HEK293 (cell line): ENCODE data around the gene AIRE.

Source experiments
- CTCF ChIA-PET: fragments of 350-600 bp; formaldehyde crosslinking; extraction: SDS; loops from one replicate; lab custom pipeline; 2021; ENCODE audit warnings: antibody characterized with exemption; lab: Yijun Ruan, JAX
- POLR2A ChIA-PET: fragments of 300-600 bp; formaldehyde crosslinking; extraction: SDS; loops from one replicate; lab custom pipeline; 2020; ENCODE audit warnings: antibody characterized with exemption, inconsistent platforms; lab: Yijun Ruan, JAX
- H3K27ac ChIP-seq: fragments of 200-500 bp; sonication (Bioruptor generic); 2 replicates; pipeline ENCODE4 v1.5.1; 2014; ENCODE audit warnings: low read depth, low read length, control low read depth, inconsistent platforms; ENCODE audit errors: extremely low read depth
- H3K36me3 ChIP-seq, 2 experiments: fragments of 200-500 bp in 1 of 2; sonication (Bioruptor generic) in 1 of 2; 1 replicate in 1 of 2; 2 replicates in 1 of 2; pipeline ENCODE4 v1.5.1; 2014 to 2017; ENCODE audit warnings: inconsistent platforms in 2 of 2, low read length in 2 of 2; ENCODE audit not compliant: control insufficient read depth in 2 of 2, insufficient read depth in 1 of 2
- H3K4me1 ChIP-seq: fragments of 200-500 bp; sonication (Bioruptor generic); 2 replicates; pipeline ENCODE4 v1.5.1; 2014; ENCODE audit warnings: mild to moderate bottlenecking, low read length, inconsistent platforms; ENCODE audit not compliant: control insufficient read depth, insufficient read depth
- H3K4me3 ChIP-seq: 2 replicates; pipeline ENCODE4 v1.5.1; 2011; ENCODE audit warnings: low read depth, mild to moderate bottlenecking, control low read depth, low read length, moderate library complexity
- H3K9me3 ChIP-seq: fragments of 200-500 bp; sonication (Bioruptor generic); 2 replicates; pipeline ENCODE4 v1.5.1; 2014; ENCODE audit warnings: low read depth, low read length, inconsistent platforms; ENCODE audit not compliant: control insufficient read depth, insufficient read depth
- CTCF ChIP-seq: fragments of 450-650 bp; formaldehyde crosslinking; IDR thresholded peaks from 2 replicates; pipeline ENCODE4 v1.5.1; 2016; ENCODE audit warnings: missing biosample characterization, missing genetic modification characterization
- EGR2 ChIP-seq: fragments of 450-650 bp; formaldehyde crosslinking; IDR thresholded peaks from 2 replicates; pipeline ENCODE4 v1.5.1; 2016; ENCODE audit warnings: low read depth, missing biosample characterization, missing genetic modification characterization
- GLIS2 ChIP-seq: fragments of 450-650 bp; formaldehyde crosslinking; IDR thresholded peaks from 2 replicates; pipeline ENCODE4 v1.5.1; 2016; ENCODE audit warnings: missing biosample characterization, missing genetic modification characterization
- KLF1 ChIP-seq: fragments of 450-650 bp; formaldehyde crosslinking; IDR thresholded peaks from 2 replicates; pipeline ENCODE4 v1.5.1; 2016; ENCODE audit warnings: missing biosample characterization, missing genetic modification characterization
- KLF17 ChIP-seq: fragments of 450-650 bp; formaldehyde crosslinking; IDR thresholded peaks from 2 replicates; pipeline ENCODE4 v1.5.1; 2016; ENCODE audit warnings: missing biosample characterization, missing genetic modification characterization
- ZBTB48 ChIP-seq: fragments of 450-650 bp; formaldehyde crosslinking; IDR thresholded peaks from 2 replicates; pipeline ENCODE4 v1.5.1; 2016; ENCODE audit warnings: missing biosample characterization, missing genetic modification characterization
- ZFHX2 ChIP-seq: fragments of 450-650 bp; formaldehyde crosslinking; conservative IDR thresholded peaks from 2 replicates; pipeline ENCODE4 v1.5.1; 2016; ENCODE audit warnings: missing biosample characterization, missing genetic modification characterization
- ZIC2 ChIP-seq: fragments of 450-650 bp; formaldehyde crosslinking; IDR thresholded peaks from 2 replicates; pipeline ENCODE4 v1.5.1; 2016; ENCODE audit warnings: missing biosample characterization, missing genetic modification characterization
- ZNF112 ChIP-seq: fragments of 450-650 bp; formaldehyde crosslinking; IDR thresholded peaks from 2 replicates; pipeline ENCODE4 v1.5.0; 2017; ENCODE audit warnings: missing biosample characterization, missing genetic modification characterization
- ZNF19 ChIP-seq: fragments of 450-650 bp; formaldehyde crosslinking; IDR thresholded peaks from 2 replicates; pipeline ENCODE4; 2016; ENCODE audit warnings: missing biosample characterization, missing genetic modification characterization, low read depth
- ZNF211 ChIP-seq: fragments of 450-650 bp; formaldehyde crosslinking; IDR thresholded peaks from 2 replicates; pipeline ENCODE4 v1.5.1; 2016; ENCODE audit warnings: low read depth, missing biosample characterization, missing genetic modification characterization
- ZNF394 ChIP-seq: fragments of 450-650 bp; formaldehyde crosslinking; IDR thresholded peaks from 2 replicates; pipeline ENCODE4 v1.5.1; 2016; ENCODE audit warnings: missing biosample characterization, missing genetic modification characterization, mild to moderate bottlenecking, moderate library complexity, borderline replicate concordance
- ZNF423 ChIP-seq: fragments of 450-650 bp; formaldehyde crosslinking; IDR thresholded peaks from 2 replicates; pipeline ENCODE4 v1.5.1; 2016; ENCODE audit warnings: missing biosample characterization, missing genetic modification characterization
- ZNF596 ChIP-seq: fragments of 450-650 bp; IDR thresholded peaks from 2 replicates; pipeline ENCODE4 v1.5.0; 2018; ENCODE audit warnings: missing biosample characterization, mild to moderate bottlenecking, missing genetic modification characterization, moderate library complexity
- TF ChIP-seq, protein P1 (sequence below): fragments of 450-650 bp; formaldehyde crosslinking; IDR thresholded peaks from 2 replicates; pipeline ENCODE4 v1.5.1; 2016; ENCODE audit warnings: missing biosample characterization, missing genetic modification characterization
- TF ChIP-seq, protein P2 (sequence below): fragments of 450-650 bp; formaldehyde crosslinking; IDR thresholded peaks from 2 replicates; pipeline ENCODE4 v1.5.1; 2016; ENCODE audit warnings: missing biosample characterization, missing genetic modification characterization

Gene AIRE

GRCh38 chr21:44303490-44303981, 17.9 kb downstream of the AIRE start (continued):
- TF ChIP-seq ZNF112 (tag by site-specific recombination) = no peak

DNA sequence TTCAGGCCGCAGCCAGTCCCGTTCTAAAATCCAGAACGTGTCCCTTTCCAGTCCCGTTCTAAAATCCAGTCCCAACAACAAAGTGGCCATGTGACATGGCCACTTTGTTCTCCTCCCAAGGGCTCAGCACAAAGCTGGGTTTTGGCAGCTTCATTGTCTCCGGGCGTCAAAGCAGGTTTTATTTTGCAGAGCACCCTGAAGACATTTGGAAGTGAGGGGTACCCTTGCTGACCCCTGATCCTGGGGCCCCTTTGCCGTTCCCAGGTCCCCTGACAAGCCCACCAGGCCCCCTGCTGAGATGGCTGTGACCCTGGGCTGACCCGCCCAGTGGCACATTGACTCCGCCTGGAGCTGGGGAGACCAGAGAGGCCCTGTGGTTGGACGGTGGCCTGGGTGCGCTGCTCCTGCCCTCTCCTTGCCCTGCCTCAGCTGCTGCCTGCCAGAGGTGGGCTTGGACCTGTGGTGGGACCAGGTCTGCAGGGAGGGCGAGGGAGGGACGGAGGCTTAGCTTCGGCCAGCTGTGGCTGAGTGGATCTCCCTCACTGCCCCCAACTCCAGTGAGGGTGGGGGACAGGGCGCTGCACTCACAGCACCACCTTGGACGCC, 18.4 kb downstream of the AIRE start:
- H3K9me3 ChIP-seq = no peaks in the 10 kb centered on the region
- peaks cover 0 to 24% of the 10 kb centered on the region in 2 experiments; a peak in 1 of 3 replicates for H3K36me3 ChIP-seq
- POLR2A ChIA-PET = interaction anchor here (1.0 kb wide), 1 partner anchor 30 kb away, joined by 3 read pairs; no protein-coding TSS in a partner anchor
- peaks cover 8% of the 10 kb centered on the region; the same call in 1 of the 2 replicates for H3K4me1 ChIP-seq
- H3K4me3 ChIP-seq = no peak overlapping the region
- CTCF ChIA-PET = interaction anchor here (0.6 to 3.0 kb wide), 7 partner anchors 10 to 46 kb away, joined by 3 to 9 read pairs (median 3); no protein-coding TSS in a partner anchor
- 0 out of 2 replicates have a peak overlapping the region, but pooled peaks have one; percentile 17 for H3K27ac ChIP-seq
- 0 out of 2 replicates have a peak, but pooled peaks have one; percentile 16 for TF ChIP-seq KLF1 (tag by site-specific recombination)
- peak; percentile 59 for TF ChIP-seq ZNF596 (tag by site-specific recombination)
- TF ChIP-seq ZFHX2 (tag by site-specific recombination) = no peak
- TF ChIP-seq, all 188 proteins: peak for 2

- Histone ChIP-seq H3K36me3 (peaks cover 0 to 30% of the 10 kb centered on the region in 2 experiments; a peak in 1 of 3 replicates), H3K4me3 (no peak overlapping the region), H3K4me1 (0 out of 2 replicates have a peak, but pooled peaks cover 4% of the 10 kb centered on the region), H3K9me3 (no peaks in the 10 kb centered on the region), H3K27ac (no peak overlapping the region)
- ChIA-PET POLR2A (interaction anchor here (0.6 kb wide), 1 partner anchor 56 kb away, joined by 3 read pairs; no protein-coding TSS in a partner anchor), CTCF (interaction anchor here (0.7 to 3.0 kb wide), 7 partner anchors 9 to 494 kb away, joined by 3 to 9 read pairs (median 3); no protein-coding TSS in a partner anchor)
- TF ChIP-seq, protein P1, sequence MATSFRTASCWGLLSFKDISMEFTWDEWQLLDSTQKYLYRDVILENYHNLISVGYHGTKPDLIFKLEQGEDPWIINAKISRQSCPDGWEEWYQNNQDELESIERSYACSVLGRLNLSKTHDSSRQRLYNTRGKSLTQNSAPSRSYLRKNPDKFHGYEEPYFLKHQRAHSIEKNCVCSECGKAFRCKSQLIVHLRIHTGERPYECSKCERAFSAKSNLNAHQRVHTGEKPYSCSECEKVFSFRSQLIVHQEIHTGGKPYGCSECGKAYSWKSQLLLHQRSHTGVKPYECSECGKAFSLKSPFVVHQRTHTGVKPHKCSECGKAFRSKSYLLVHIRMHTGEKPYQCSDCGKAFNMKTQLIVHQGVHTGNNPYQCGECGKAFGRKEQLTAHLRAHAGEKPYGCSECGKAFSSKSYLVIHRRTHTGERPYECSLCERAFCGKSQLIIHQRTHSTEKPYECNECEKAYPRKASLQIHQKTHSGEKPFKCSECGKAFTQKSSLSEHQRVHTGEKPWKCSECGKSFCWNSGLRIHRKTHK = no peak
- TF ChIP-seq KLF17 (tag by site-specific recombination) = peak; percentile 65; the same call in 1 of the 2 replicates
- TF ChIP-seq, protein P2, sequence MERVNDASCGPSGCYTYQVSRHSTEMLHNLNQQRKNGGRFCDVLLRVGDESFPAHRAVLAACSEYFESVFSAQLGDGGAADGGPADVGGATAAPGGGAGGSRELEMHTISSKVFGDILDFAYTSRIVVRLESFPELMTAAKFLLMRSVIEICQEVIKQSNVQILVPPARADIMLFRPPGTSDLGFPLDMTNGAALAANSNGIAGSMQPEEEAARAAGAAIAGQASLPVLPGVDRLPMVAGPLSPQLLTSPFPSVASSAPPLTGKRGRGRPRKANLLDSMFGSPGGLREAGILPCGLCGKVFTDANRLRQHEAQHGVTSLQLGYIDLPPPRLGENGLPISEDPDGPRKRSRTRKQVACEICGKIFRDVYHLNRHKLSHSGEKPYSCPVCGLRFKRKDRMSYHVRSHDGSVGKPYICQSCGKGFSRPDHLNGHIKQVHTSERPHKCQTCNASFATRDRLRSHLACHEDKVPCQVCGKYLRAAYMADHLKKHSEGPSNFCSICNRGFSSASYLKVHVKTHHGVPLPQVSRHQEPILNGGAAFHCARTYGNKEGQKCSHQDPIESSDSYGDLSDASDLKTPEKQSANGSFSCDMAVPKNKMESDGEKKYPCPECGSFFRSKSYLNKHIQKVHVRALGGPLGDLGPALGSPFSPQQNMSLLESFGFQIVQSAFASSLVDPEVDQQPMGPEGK (tag by site-specific recombination) = peak; percentile 31; the same call in 1 of the 2 replicates
- TF ChIP-seq ZNF394 = peak; percentile 70; the same call in 1 of the 2 replicates
- TF ChIP-seq GLIS2 (tag by site-specific recombination) = peak; percentile 63
- no peak for TF ChIP-seq ZNF19 (tag by site-specific recombination)
- TF ChIP-seq KLF1 (tag by site-specific recombination) = 0 out of 2 replicates have a peak, but pooled peaks have one; percentile 17
- peak; percentile 68; the same call in 1 of the 2 replicates for TF ChIP-seq ZBTB48 (tag by site-specific recombination)
- peak; percentile 42; the same call in 1 of the 2 replicates for TF ChIP-seq ZNF423 (tag by site-specific recombination)
- TF ChIP-seq EGR2 = peak; percentile 17; the same call in 1 of the 2 replicates
- TF ChIP-seq CTCF (tag by site-specific recombination) = peak; percentile 87
- TF ChIP-seq ZIC2 (tag by site-specific recombination) = peak; percentile 89
- TF ChIP-seq ZNF211 = no peak
These were observed 19.2 kb downstream of the AIRE start for GRCh38 chr21:44304877-44305293.
